Retinal pigment epithelial cell (primary cell): ENCODE measurements around the gene CROCC2.
A peak's percentile ranks its signal among the peaks of the same experiment; 100 is the strongest.

ENCODE experiments used
- DNase-seq: peaks from one replicate; pipeline ENCODE4 v3.0.0-alpha.2; 2010; ENCODE audit warnings: low read depth
- H3K4me3 ChIP-seq: 2 replicates; pipeline ENCODE4 v1.5.1; 2011; ENCODE audit warnings: mild to moderate bottlenecking, low read length, control low read depth, moderate library complexity
- TF ChIP-seq, protein P1 (sequence below): conservative IDR thresholded peaks from 2 replicates; pipeline ENCODE4 v1.5.1; 2011; ENCODE audit warnings: low read depth, low read length, control low read depth, inconsistent platforms

CROCC2 gene

DNA sequence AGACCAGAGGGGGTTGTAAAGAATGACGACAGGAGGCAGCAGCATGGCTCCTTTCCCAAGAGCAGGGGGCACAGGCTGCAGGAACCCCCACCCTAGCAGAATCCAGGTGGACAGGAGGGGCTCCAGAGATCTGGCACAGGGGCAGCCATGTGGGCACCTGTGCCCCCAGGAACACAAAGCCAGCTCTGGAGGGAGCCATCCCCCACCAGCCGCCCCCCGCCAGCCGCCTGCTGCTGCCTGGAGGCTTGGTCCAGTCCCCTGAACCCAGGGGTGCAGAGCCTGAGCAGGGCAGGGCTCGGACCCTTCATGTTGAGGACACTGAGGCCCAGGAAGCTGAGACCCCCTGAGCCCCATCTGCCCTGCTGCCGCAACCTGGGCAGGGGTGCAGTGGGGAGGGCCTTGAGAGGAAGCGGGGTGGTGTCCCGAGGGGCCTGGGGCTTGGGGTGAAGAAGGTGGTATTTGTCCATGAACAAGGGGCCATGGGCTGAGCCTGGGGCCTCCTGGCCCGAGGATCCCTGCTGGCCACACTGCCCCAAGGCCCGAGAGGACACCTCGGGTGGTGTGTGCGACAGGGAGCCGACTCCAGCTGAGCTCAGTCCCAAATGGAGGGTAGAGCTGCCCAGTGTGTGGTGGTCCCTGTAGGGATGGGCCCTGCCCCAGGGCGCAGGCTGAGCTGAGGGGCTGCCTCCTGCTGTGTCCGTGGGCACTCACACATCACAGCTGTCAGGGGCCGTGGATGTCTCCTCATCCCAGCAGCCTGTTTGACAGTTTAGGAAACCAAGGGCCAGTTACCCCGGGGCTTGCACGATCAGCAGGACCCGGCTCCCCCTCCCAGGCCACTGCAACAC is 52.5 kb downstream of the CROCC2 start:
- TF ChIP-seq, protein P1, sequence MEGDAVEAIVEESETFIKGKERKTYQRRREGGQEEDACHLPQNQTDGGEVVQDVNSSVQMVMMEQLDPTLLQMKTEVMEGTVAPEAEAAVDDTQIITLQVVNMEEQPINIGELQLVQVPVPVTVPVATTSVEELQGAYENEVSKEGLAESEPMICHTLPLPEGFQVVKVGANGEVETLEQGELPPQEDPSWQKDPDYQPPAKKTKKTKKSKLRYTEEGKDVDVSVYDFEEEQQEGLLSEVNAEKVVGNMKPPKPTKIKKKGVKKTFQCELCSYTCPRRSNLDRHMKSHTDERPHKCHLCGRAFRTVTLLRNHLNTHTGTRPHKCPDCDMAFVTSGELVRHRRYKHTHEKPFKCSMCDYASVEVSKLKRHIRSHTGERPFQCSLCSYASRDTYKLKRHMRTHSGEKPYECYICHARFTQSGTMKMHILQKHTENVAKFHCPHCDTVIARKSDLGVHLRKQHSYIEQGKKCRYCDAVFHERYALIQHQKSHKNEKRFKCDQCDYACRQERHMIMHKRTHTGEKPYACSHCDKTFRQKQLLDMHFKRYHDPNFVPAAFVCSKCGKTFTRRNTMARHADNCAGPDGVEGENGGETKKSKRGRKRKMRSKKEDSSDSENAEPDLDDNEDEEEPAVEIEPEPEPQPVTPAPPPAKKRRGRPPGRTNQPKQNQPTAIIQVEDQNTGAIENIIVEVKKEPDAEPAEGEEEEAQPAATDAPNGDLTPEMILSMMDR: no peak
- H3K4me3 ChIP-seq: no peak overlapping the region
- no peak for DNase-seq

- no peak for DNase-seq
- TF ChIP-seq, protein P1: no peak
- no peak overlapping the region for H3K4me3 ChIP-seq
Observed at GRCh38 chr2:240959214-240959940, 53.2 kb downstream of the CROCC2 start.

GRCh38 chr2:240959941-240960308 is 53.8 kb downstream of the CROCC2 start:
- TF ChIP-seq, protein P1: no peak
- H3K4me3 ChIP-seq: no peak overlapping the region
- DNase-seq: no peak

DNA sequence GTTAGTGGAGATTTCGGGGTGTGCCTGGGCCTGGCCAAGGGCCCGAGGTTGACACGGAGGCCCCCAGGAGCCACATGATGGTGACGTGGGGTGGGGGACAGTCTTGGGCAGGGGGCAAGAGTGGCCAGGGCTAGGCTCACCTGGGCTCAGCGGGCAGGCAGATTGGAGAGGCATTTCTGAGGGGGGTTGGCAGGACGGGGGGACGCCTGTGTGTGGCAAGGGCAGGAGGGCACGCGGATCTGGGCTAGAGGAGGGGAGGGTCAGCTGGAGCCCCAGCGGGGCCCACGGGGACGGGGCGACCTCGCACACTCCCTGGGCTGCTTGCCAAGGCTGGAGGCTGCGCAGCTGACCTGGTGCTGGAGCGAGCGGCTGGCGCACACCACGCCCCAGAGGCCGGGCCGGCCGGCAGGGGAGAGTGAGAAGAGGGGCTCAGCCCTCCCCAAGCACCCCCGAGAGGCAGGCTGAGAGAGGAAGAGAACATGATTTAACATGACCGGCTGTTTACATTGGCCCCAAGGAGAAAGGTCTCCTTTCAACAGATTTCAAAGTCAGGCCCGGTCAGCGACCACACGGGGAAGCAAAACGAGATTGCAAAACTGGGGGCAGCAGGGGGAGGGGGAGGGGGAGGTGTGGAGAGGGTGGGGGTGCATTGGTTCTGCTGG is 54.3 kb downstream of the CROCC2 start:
- no peak overlapping the region for H3K4me3 ChIP-seq
- TF ChIP-seq, protein P1: no peak
- DNase-seq: peak; percentile 40

GRCh38 chr2:240960971-240961876 is 55.1 kb downstream of the CROCC2 start:
- TF ChIP-seq, protein P1: no peak
- DNase-seq: no peak
- no peak overlapping the region for H3K4me3 ChIP-seq

DNA sequence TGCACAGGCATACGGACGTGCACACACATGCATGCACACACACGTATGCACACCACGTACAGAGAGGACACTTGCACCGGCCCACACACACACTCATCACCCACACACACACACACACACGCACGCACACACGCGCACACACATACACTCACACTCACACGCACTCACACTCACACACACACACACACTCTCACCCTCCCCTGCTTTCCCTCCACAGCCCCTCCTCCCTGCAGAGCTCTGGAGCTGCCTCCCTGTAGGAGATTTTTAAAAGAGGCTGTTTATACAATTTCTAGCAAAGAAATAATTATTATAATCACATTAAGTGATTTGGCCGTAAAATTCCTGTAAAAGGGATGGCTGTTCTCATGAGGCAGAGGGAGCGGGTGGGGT is 55.8 kb downstream of the CROCC2 start:
- no peak for DNase-seq
- H3K4me3 ChIP-seq: no peak overlapping the region
- TF ChIP-seq, protein P1: no peak
